KOPT-K1 (cell line): ENCODE measurements around the gene PRDM16.

Experiments
- H3K27ac ChIP-seq: fragments of 200-600 bp; sonication (generic); 2 replicates; pipeline ENCODE4 v1.5.1; 2016; ENCODE audit warnings: antibody characterized with exemption, mild to moderate bottlenecking, low read depth, low read length; ENCODE audit not compliant: poor library complexity, severe bottlenecking
- H3K36me3 ChIP-seq: fragments of 200-600 bp; sonication (generic); 2 replicates; pipeline ENCODE4 v1.5.1; 2017; ENCODE audit warnings: antibody characterized with exemption, mild to moderate bottlenecking, low read length, moderate library complexity; ENCODE audit not compliant: insufficient read depth
- H3K9me3 ChIP-seq: fragments of 200-600 bp; sonication (generic); 2 replicates; pipeline ENCODE4 v1.5.1; 2017; ENCODE audit warnings: antibody characterized with exemption, low read length, mild to moderate bottlenecking; ENCODE audit not compliant: insufficient read depth, poor library complexity, severe bottlenecking

The PRDM16 gene

DNA sequence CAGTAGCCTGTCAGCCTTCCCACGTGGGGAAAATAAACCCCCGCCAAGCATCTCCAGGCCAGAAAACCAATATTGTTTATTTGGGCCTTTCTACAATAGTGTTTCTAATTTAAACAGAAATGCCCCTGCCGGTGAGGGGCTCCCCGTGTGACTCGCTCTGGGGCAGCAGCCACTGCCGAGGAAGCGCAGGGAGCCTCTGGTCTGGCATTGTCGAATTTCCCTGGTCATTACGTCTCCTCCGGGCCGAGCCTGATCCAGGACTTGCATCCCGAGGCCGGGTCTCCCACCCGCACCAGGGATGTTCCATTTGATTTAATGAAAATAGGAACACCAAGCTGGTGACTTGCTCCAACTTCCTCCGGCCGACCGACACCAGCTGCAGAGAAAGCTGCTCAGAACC lies 20.5 kb downstream of the PRDM16 start:
- Histone ChIP-seq H3K9me3 (no peaks in the 10 kb centered on the region), H3K27ac (no peak overlapping the region), H3K36me3 (no peaks in the 10 kb centered on the region)

DNA sequence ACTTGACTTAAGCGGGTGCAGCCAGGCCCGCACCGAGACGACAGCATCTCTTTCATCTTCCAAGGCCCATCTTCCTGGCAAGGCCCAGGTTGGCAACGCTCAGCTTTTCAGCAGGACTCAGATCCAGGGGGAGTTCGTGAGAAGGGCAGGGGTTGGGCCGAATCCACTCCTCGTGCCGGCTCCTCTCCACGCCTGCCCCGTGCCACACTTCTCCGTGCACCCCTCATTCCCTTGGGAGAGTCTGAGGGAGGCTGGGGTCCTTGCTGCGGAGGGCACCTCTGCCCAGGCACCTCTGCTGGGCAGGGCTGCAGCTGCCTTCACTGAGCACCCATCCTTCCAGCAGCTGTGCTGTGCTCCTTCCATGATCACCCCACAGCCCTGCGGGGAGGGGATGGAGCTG lies 22.3 kb downstream of the PRDM16 start:
- Histone ChIP-seq H3K9me3 (no peaks in the 10 kb centered on the region), H3K27ac (no peak overlapping the region), H3K36me3 (no peaks in the 10 kb centered on the region)

DNA sequence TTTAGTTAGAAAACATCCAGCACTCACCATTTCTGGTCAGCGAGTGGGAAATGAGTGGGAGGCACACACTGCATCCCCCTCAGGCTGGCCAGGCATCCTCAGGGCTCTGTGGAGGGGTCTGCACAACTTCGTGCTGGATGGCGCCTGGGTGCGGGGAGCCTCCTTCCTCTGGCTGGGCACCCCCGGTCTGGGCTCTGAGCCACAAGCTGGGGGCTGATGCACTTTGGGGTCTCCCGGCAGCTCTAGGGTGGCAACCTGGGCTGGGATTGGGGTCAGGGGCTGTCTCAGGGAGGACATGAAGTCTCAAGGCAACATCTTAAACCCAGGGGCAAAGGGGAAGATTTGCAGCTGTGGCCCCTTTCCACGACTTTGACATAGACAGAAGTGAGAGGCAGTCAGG lies 23.5 kb downstream of the PRDM16 start:
- Histone ChIP-seq H3K9me3 (no peaks in the 10 kb centered on the region), H3K27ac (no peak overlapping the region), H3K36me3 (no peaks in the 10 kb centered on the region)

DNA sequence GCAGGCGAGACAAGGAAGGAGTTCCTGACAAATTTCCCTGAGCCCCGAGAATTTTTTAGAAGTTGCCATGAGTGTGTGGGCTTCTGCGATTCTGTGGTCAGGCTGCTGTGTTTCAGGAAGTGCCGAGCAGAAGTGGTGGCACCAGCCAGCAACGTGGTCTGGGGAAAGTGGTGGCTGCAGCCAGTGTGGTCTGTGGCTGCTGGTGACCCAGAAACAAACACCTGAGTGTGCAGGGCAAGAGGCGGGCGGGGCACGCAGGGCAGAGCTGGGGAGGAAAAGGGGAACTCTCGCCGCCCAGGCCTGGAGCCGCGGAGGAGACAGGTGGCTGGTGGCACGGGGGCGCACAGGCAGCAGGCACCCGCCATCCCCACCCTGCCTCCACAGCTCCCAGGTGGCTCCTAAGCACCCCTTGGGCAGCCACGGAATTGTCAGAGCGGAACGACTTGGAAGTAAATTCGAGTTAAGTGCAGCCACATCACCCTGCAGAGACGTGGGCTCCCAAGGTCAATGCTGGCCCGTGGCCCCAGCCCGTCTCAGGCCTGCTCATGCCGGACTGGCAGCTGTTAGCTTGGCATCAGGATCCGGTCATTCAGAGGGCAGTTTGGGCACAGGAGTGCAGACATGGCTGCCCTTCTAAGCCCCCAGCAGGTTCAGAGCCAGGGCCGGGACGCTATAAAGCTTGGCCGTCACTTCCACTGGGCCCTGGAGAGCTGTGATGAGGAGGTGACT lies 25.1 kb downstream of the PRDM16 start:
- no peaks in the 10 kb centered on the region for H3K36me3 ChIP-seq
- no peak overlapping the region for H3K27ac ChIP-seq
- H3K9me3 ChIP-seq, result no peaks in the 10 kb centered on the region

DNA sequence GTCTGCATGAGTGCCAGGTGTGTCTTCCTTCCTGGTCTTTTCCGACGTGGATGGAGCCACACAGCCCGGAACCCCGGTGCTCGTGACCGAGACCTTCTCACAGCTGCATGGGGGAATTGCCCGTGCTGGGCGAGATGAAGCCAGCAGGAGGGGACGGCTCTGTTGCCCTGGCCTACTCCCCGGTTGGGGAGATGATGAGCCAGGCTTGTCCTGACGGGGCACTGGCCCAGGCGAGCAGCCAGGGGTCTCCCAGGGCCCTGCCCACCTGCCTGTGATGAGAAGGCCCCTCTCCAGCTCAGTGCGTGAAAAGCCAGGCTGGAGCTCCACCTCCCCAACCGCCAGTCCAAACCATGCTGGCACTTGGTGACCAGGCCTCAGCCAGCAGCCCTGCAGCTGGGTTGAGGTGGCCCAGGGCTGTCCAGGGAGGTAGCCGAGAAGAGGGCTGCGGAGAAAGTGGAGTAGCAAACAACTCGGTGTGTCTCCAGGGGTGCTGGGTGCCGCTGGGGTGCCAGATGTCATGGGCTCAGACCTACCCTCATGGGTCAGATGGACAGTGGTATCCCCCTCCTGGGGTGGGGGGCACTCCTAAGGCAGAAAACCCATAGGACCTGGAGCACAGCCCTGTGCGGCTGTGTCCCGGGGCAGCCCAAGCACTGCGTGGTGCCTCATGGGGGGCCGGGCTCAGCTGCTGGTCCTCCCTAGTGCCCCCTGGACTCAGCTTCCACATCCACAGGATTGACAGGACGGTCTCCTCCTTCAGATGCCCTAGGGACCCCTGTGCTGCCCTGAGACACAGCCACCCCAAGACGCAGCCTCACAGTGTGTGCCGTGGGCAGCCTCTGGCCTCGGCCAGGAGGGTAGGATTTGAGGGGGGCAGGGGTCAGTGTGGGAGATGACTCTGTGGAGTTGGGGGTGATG lies 26.1 kb downstream of the PRDM16 start:
- no peaks in the 10 kb centered on the region for H3K36me3 ChIP-seq

DNA sequence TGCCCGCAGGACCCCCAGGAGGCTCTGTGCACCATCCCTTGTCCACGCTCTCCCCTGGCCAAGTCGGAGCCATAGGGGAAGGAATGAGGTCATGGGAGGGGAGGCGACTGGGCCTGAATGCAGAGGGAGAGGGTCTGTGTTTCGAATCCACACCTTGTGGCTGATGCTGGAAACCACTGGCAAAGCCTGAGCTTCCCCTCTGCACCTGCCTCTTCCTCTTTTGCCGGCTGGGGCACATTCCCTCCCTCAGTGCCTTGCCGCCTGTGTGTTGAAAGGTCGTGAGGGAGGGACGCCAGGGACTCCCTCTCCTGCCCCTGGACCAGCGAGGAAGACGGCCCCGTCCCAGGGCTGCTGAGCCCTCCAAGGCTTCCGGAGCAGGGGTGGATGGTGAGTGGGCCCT lies 27.3 kb downstream of the PRDM16 start:
- Histone ChIP-seq H3K9me3 (no peaks in the 10 kb centered on the region), H3K36me3 (no peaks in the 10 kb centered on the region)

More for the DNA sequence above, 26.1 kb downstream of the PRDM16 start:
- Histone ChIP-seq H3K9me3 (no peaks in the 10 kb centered on the region), H3K27ac (no peak overlapping the region)

DNA sequence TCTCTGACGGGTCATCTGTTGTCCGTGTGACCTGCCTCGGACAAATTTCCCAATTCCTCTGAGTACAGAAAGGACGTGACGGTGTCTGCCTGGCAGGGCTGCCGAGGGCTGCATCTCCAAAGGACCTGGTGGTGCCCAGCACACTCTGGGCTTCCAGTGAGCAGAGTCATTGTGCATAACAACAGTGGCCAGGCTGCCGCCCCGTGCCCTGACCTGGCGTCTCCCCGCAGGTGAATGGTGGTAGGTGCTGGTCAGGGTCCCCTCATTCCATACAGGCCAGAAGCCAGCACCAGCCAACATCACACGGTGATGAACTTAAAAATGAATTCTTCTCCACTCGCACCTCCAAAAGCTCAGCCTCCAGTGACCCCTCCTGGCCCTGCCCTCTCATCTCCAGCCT lies 28.2 kb downstream of the PRDM16 start:
- H3K27ac ChIP-seq, result no peak overlapping the region
- H3K9me3 ChIP-seq, result no peaks in the 10 kb centered on the region
- H3K36me3 ChIP-seq, result no peaks in the 10 kb centered on the region

More for the DNA sequence above, 27.3 kb downstream of the PRDM16 start:
- no peak overlapping the region for H3K27ac ChIP-seq

DNA sequence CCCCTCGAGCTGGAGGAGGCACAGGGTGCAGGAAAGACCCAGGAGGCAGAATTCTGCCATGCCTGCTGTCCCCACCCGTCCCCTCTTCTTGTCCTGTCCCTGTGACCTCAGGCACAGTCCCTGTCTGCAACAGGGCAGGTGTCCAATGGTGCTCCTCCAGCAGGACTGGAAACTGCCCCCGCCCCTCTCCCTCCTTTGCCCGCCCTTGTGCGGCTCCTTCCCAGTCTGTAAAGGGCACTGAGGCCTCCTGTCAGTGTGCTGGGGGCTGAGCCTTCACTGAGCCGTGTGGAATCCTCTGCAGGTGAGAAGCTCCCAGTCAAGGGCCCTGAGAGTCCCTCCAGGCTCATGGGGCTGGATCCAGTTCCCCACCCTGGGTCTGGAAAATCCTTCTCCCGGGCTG lies 28.9 kb downstream of the PRDM16 start:
- Histone ChIP-seq H3K27ac (no peak overlapping the region), H3K36me3 (no peaks in the 10 kb centered on the region), H3K9me3 (no peaks in the 10 kb centered on the region)

DNA sequence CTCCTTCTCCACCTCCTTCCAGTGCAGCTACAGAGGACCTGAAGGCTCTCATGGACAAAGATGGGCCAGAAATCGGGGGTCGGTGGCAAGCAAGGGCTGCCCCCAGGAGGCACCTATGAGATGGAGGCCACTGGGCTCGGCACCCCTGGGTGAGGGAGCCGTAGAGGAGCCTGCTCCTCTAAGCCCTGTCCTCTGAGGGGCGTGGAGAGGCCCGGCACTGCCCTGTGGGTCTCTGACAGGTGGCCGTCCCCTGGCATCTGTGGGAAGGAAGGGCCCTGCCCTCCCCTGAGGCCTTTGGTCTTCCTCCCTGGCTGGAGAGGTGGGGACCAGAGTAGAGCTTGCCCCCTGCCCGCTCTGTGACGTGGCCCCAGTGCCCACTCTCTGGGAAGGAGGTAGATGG lies 30.9 kb downstream of the PRDM16 start:
- H3K9me3 ChIP-seq, result no peaks in the 10 kb centered on the region
- H3K27ac ChIP-seq, result no peak overlapping the region
- no peaks in the 10 kb centered on the region for H3K36me3 ChIP-seq

DNA sequence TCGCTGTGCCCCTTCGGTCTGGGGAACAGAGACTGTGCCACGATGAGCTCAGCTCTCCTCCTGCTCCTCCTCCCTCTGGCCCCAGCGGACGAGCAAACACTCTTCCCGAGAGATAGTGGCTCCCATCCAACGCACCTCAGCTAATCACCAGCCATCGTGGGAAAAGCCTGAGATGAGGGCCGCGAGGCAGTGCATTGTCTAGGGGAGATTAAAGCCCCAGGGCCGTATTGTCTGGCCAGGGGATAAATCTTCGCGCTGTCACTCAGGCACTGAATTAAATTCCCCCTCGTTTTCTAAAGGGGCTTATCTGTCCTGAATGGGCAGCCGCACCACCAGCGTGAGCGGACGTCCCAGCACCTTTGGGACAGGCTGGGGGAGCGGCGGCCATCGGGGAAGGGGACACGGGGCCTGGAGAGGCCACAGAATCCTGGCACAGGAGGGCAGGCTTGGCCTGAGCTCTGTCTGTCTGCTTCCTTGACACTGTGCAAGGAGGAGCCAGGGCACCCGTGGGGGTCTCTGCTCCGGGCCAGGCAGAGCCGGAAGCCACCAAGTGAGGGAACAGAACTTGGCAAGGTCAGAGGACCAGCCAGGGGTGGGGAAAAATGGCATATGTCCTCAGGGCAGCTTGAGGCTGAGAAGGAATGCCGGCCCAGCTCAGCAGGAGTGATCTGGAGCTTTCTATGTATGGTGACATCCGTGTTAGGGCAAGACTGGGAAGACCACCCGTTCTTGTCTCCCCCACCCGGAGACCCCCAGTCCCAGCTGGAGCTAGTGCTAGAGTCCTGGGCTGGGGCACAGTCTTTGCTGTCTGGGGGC lies 32.3 kb downstream of the PRDM16 start:
- Histone ChIP-seq H3K27ac (no peak overlapping the region), H3K9me3 (no peaks in the 10 kb centered on the region), H3K36me3 (no peaks in the 10 kb centered on the region)

DNA sequence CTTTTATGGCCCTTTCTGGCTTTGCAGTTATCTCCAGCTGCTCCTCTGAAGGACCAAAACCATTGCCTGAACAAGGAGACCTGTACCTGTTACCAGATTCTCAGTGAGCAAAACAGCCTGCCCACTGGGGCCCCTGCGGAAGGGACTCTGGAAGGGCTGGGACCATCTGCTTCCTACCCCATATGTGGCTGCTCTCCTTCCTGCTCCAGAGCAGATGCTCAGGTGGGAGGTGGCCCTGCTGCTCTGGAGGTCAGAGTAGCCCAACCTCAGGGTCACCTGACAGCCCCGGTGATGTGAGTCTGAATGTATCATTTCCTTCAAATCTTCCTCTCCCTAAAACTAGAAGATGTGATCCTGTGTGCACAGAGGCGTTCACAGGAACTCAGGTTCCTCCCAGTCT lies 33.6 kb downstream of the PRDM16 start:
- Histone ChIP-seq H3K27ac (no peak overlapping the region), H3K9me3 (no peaks in the 10 kb centered on the region), H3K36me3 (no peaks in the 10 kb centered on the region)

DNA sequence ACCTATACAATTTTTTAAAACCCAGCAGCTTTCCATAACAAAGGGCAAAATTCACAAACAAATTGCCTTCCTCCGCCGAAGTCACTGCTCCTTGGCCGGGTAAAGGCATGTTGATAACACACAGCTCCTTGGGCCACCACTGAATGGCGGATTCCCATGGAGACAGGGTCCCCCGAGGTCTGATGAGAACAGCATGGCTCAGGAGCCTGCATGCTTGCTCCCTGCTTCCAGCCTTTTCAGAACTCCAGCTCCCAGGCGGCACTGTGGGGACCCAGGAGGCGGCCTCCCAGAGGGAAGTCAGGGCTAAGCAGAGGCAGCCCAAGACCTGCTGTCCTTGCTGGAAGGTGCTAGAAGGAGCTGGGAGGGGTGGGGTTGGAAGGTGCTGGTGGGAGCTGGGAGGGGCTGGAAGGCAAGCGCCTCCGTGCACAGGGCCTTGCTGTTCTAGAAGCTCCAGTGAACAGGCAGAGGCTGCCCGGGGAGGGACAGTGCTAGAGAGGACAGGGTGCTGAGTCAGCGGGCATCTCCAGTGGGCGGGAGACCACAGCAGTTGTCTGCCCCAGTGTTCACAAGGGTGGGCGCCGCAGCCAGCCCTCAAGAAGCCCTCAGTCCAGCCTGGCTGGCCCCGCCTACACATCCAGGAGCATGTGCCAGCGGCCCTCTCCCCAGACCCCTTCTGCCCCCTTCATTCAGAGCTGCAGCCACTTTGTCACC lies 35.1 kb downstream of the PRDM16 start:
- Histone ChIP-seq H3K36me3 (no peaks in the 10 kb centered on the region), H3K27ac (no peak overlapping the region), H3K9me3 (peaks cover 10% of the 10 kb centered on the region)

DNA sequence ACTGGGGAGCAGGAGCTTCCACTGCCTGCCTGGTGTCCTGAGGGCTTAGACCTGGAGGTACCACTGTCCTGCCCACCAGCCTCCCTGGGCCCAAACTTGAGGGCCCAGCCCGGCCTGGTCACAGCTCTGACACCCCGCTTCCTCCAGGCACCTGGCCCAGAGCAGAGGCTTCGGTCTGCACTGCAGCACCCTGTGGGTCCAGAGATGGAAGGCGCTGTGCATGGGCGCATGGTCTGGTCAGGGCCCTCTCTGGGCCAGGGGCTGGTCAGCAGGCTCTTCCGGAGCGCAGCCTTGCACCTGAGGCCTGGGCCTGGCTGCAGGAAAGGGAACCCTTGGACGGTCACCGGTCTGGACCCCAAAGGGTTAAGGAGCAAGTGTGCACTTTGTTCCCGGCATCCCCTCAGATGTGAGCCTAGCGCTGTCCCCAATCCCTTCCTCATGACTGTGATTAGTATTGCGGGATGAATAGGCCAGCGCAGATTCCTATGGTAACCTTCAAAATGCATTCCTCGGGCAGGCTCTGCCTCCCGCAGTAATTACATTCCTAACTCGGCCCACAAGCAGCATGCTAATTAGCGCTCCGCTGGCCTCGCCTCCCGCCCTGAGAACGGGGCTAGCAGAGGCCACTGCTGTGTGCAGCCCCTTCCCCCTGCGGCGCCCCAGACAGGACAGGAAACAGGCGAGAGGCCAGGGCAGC lies 36.3 kb downstream of the PRDM16 start:
- Histone ChIP-seq H3K36me3 (no peaks in the 10 kb centered on the region), H3K27ac (no peak overlapping the region), H3K9me3 (peaks cover 10% of the 10 kb centered on the region)

DNA sequence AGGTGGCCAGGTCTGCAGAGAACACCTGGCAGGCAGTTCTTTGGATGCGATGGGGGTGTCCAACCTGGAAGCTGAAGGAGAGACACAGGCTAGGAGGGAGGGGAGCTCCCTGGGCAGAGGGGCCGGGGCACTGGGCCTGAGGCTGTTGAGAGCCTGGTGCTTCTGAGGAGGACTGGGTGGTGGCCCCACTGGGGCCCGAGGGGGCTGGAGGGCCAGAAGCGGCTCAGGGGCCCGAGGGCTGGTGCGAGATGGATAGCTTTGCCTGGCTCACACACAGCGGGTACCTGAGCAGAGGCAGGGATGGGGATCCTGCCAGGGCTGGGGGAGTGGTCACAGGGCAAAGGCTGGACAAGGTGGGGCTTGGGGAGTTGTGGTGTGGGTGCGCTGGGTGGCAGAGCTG lies 37.2 kb downstream of the PRDM16 start:
- no peaks in the 10 kb centered on the region for H3K36me3 ChIP-seq
- H3K9me3 ChIP-seq, result peaks cover 10% of the 10 kb centered on the region

More for the DNA sequence above, 37.2 kb downstream of the PRDM16 start:
- H3K27ac ChIP-seq, result no peak overlapping the region
